ENCODE measurements around the gene ARMC9. TPM values are rescaled to one million over a fixed set of nuclear protein-coding genes. Genes with fewer than 3 reads are reported as not detected.

The ARMC9 gene
- total RNA-seq, 4 donors from 2014 or later = 0.20 to 7.2 (median 3.2) TPM

DNA sequence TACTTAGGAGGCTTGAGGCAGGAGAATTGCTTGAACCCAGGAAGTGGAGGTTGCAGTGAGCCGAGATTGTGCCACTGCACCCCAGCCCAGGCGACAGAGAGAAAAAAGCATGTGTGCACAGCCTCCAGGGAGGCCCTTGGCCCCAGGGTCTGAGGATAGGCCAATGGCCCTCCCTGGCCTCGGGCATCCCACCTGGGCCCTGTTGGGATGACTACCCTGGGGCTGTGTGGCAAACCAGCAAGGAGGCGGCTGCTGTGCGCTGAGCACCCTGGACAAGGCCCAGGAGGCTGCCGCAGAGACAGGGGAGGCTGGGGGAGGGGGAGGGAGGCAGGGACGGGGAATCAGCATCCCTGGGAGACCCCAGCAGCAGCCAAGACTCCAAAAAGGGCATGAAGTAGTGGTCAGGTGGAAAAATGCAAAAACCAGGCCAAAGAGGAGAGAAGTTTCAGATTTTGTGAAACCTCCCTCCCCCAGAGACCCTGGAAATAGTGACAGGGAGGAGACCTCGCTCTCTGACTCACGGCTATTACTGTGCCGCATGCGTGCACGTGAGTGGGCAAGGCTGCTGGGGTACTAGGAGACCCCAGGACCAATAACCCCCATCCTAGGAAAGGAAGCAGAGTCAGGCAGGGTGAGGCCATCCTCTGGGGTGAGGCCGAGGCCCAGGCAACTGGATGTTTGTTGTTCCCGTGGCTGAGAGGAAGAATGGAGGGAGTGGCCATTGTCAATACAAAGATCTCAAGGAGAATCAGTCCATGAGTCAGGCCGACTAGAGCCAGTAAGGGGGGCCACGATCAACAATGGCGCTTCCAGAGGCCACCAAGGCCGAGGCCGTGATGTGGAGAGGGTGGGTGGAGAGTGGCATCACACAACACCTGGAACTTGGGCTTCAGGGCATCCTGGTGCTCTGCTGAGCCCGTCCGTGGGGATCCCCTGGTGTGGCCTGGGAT, 181.1 kb downstream of the ARMC9 start:
- no peak for TF ChIP-seq POLR2A (IDR thresholded peaks at IDR 0.05)
- TF ChIP-seq, protein P1, sequence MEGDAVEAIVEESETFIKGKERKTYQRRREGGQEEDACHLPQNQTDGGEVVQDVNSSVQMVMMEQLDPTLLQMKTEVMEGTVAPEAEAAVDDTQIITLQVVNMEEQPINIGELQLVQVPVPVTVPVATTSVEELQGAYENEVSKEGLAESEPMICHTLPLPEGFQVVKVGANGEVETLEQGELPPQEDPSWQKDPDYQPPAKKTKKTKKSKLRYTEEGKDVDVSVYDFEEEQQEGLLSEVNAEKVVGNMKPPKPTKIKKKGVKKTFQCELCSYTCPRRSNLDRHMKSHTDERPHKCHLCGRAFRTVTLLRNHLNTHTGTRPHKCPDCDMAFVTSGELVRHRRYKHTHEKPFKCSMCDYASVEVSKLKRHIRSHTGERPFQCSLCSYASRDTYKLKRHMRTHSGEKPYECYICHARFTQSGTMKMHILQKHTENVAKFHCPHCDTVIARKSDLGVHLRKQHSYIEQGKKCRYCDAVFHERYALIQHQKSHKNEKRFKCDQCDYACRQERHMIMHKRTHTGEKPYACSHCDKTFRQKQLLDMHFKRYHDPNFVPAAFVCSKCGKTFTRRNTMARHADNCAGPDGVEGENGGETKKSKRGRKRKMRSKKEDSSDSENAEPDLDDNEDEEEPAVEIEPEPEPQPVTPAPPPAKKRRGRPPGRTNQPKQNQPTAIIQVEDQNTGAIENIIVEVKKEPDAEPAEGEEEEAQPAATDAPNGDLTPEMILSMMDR (IDR thresholded peaks at IDR 0.05 in 4 of 5, conservative IDR thresholded peaks at IDR 0.05 in 1 of 5) = no peak
- in situ Hi-C loops (cut with MboI; ENCODE audit: low sequenced_read_pairs in 4 of 4) = no loop called here

DNA sequence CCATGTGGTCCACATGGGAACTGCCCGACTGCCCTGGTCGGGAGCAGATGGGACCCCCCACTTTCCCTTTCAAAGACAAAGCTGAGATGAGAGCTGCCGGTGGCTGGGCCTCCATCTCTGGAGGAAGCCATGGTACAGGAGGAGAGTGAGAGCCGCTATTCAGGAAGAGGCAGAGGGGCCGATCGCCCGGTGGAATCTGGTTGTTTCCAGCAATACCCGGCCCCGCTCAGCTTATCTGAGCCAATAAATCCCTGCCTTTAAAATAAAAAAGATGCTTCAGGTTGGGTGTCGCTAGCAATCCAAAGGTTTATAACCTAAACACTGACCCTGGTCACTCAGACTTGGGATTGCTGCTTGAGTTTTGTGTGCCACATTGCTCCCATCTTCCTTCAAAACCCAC, 181.9 kb downstream of the ARMC9 start:
- Histone ChIP-seq H3K4me3 (no peak overlapping the region), H3K36me3 (no peaks in the 10 kb centered on the region), H3K27ac (no peak overlapping the region), H3K9me3 (no peaks in the 10 kb centered on the region), H3K4me1 (no peaks in the 10 kb centered on the region), H3K27me3 (peaks cover 0 to 3% (median 0%) of the 10 kb centered on the region in 3 donors)
- TF ChIP-seq, protein P1 (IDR thresholded peaks at IDR 0.05 in 4 of 5, conservative IDR thresholded peaks at IDR 0.05 in 1 of 5) = no peak
- no peak for TF ChIP-seq POLR2A (IDR thresholded peaks at IDR 0.05)
- ATAC-seq (no peak), DNase-seq (no peak)
- intact Hi-C loops (cut with DNase I; ENCODE audit: low total_unique reads) = no loop called here
- in situ Hi-C loops (cut with MboI; ENCODE audit: low sequenced_read_pairs in 4 of 4) = no loop called here

More for the DNA sequence above, 181.1 kb downstream of the ARMC9 start:
- peaks cover 0 to 3% (median 0%) of the 10 kb centered on the region in 3 donors for H3K27me3 ChIP-seq
- H3K4me1 ChIP-seq = no peaks in the 10 kb centered on the region
- DNase-seq = no peak
- intact Hi-C loops (cut with DNase I; ENCODE audit: low total_unique reads) = no loop called here
- no peak overlapping the region for H3K27ac ChIP-seq
- no peak overlapping the region for H3K4me3 ChIP-seq
- no peaks in the 10 kb centered on the region for H3K9me3 ChIP-seq
- no peaks in the 10 kb centered on the region for H3K36me3 ChIP-seq
- no peak for ATAC-seq

DNA sequence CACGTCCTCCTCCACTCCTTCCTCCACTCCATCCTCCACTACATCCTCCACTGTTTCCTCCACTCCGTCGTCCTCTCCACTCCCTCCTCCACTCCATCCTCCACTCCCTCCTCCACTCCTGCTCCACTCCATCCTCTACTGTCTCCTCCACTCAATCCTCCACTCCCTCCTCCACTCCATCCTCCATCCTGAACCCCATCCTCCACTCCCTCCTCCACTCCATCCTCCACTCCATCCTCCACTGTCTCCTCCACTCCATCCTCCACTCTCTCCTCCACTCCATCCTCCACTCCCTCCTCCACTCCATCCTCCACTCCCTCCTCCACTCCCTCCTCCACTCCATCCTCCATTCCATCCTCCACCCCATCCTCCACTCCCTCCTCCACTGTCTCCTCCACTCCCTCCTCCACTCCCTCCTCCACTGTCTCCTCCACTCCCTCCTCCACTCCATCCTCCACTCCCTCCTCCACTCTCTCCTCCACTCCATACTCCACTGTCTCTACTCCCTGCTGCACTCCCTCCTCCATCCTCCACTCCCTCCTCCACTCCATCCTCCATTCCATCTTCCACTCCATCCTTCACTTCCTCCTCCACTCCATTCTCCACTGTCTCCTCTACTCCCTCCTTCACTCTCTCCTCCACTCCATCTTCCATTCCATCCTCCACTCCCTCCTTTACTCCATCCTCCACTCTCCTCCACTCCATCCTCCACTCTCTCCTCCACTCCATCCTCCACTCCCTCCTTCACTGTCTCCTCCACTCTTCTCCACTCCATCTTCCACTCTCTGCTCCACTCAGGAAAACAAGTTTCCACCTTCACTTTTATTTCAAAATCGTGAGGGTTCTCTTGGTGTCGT, 182.8 kb downstream of the ARMC9 start:
- Histone ChIP-seq H3K27me3 (no peaks in the 10 kb centered on the region), H3K9me3 (no peaks in the 10 kb centered on the region), H3K36me3 (no peaks in the 10 kb centered on the region), H3K4me3 (no peak overlapping the region), H3K4me1 (no peaks in the 10 kb centered on the region), H3K27ac (no peak overlapping the region)
- TF ChIP-seq, protein P1 (IDR thresholded peaks at IDR 0.05 in 4 of 5, conservative IDR thresholded peaks at IDR 0.05 in 1 of 5) = no peak
- no peak for TF ChIP-seq POLR2A (IDR thresholded peaks at IDR 0.05)
- intact Hi-C loops (cut with DNase I; ENCODE audit: low total_unique reads) = no loop called here
- DNase-seq = no peak
- in situ Hi-C loops (cut with MboI; ENCODE audit: low sequenced_read_pairs in 4 of 4) = no loop called here
- no peak for ATAC-seq

- intact Hi-C loops (cut with DNase I; ENCODE audit: low total_unique reads) = no loop called here
Measured at GRCh38 chr2:231382116-231382515, 183.7 kb downstream of the ARMC9 start.

More at GRCh38 chr2:231382116-231382515, 183.7 kb downstream of the ARMC9 start:
- ATAC-seq (no peak), DNase-seq (no peak)
- TF ChIP-seq, protein P1 (IDR thresholded peaks at IDR 0.05 in 4 of 5, conservative IDR thresholded peaks at IDR 0.05 in 1 of 5) = no peak
- TF ChIP-seq POLR2A (IDR thresholded peaks at IDR 0.05) = no peak
- no peaks in the 10 kb centered on the region for H3K9me3 ChIP-seq
- H3K27me3 ChIP-seq = no peaks in the 10 kb centered on the region
- H3K4me1 ChIP-seq = no peaks in the 10 kb centered on the region
- in situ Hi-C loops (cut with MboI; ENCODE audit: low sequenced_read_pairs in 4 of 4) = no loop called here
- no peaks in the 10 kb centered on the region for H3K36me3 ChIP-seq
- H3K4me3 ChIP-seq = no peak overlapping the region
- H3K27ac ChIP-seq = no peak overlapping the region

Data from gastrocnemius medialis (tissue), 4 donors.